DND-41 (cell line): ENCODE results near the gene CCT2.
"Not testable (repeated sequence)": the region's sequence is repeated elsewhere in the genome, so short reads cannot be mapped to it uniquely, and the experiment has no call there.

Experiments
- ATAC-seq: fragments of 200-7000 bp; cut with Tn5 transposase; 3 replicates; pipeline ENCODE4 v1.9.1; 2021; ENCODE audit warnings: low read depth; ENCODE audit not compliant: insufficient read depth
- DNase-seq: peaks from one replicate; pipeline ENCODE4 v3.0.0-alpha.2; 2020
- H2AFZ ChIP-seq: 2 replicates; pipeline ENCODE4 v1.6.0; 2012; ENCODE audit warnings: low read depth, low read length
- H3K27ac ChIP-seq: 2 replicates; pipeline ENCODE4 v1.5.1; 2012; ENCODE audit warnings: low read length, inconsistent platforms
- H3K27me3 ChIP-seq: fragments of 200-600 bp; sonication (generic); 2 replicates; pipeline ENCODE4 v1.6.0; 2012; ENCODE audit warnings: low read length, mild to moderate bottlenecking, inconsistent platforms; ENCODE audit not compliant: insufficient read depth, poor library complexity
- H3K36me3 ChIP-seq: 2 replicates; pipeline ENCODE4 v1.5.1; 2012; ENCODE audit warnings: low read length, inconsistent platforms; ENCODE audit not compliant: insufficient read depth
- H3K4me1 ChIP-seq: 2 replicates; pipeline ENCODE4 v1.5.1; 2012; ENCODE audit warnings: mild to moderate bottlenecking, low read length; ENCODE audit not compliant: insufficient read depth
- H3K4me2 ChIP-seq: 2 replicates; pipeline ENCODE4 v1.6.0; 2012; ENCODE audit warnings: mild to moderate bottlenecking, moderate library complexity, low read length, inconsistent platforms; ENCODE audit not compliant: insufficient read depth
- H3K4me3 ChIP-seq, 2 experiments: fragments of 200-600 bp in 1 of 2; shearing (Covaris generic) in 1 of 2; 2 replicates each; pipeline ENCODE4 v1.5.1; 2012 to 2016; ENCODE audit warnings: inconsistent platforms in 2 of 2, low read length in 2 of 2, mild to moderate bottlenecking in 2 of 2, low read depth in 1 of 2, moderate library complexity in 1 of 2
- H3K79me2 ChIP-seq: 2 replicates; pipeline ENCODE4 v1.6.0; 2012; ENCODE audit warnings: low read length, inconsistent platforms; ENCODE audit not compliant: insufficient read depth
- H3K9ac ChIP-seq: 2 replicates; pipeline ENCODE4 v1.6.0; 2012; ENCODE audit warnings: low read depth, mild to moderate bottlenecking, inconsistent platforms, low read length, moderate library complexity
- H3K9me3 ChIP-seq: 2 replicates; pipeline ENCODE4 v1.5.1; 2012; ENCODE audit warnings: low read length, moderate library complexity, mild to moderate bottlenecking, inconsistent platforms; ENCODE audit not compliant: insufficient read depth, severe bottlenecking
- H4K20me1 ChIP-seq: 2 replicates; pipeline ENCODE4 v1.6.0; 2012; ENCODE audit warnings: low read length; ENCODE audit not compliant: insufficient read depth
- CTCF ChIP-seq: IDR thresholded peaks from 2 replicates; pipeline ENCODE4 v1.5.1; 2012; ENCODE audit warnings: borderline replicate concordance, low read length, moderate library complexity, mild to moderate bottlenecking; ENCODE audit not compliant: poor library complexity, severe bottlenecking; ENCODE audit errors: extremely low read depth
- EZH2 ChIP-seq: IDR thresholded peaks from 3 replicates; pipeline ENCODE4 v1.6.1; 2012; ENCODE audit warnings: borderline replicate concordance, low read depth, mild to moderate bottlenecking, moderate library complexity, low read length, inconsistent platforms; ENCODE audit not compliant: severe bottlenecking

The CCT2 gene

GRCh38 chr12:69602954-69603353 is 17.7 kb downstream of the CCT2 start:
- no peak overlapping the region for H3K4me2 ChIP-seq
- TF ChIP-seq EZH2 (no peak), CTCF (no peak)
- H3K27ac ChIP-seq, result no peak overlapping the region
- peaks cover 54% of the 10 kb centered on the region for H3K36me3 ChIP-seq
- DNase-seq, result no peak
- no peak overlapping the region for H3K9ac ChIP-seq
- H3K4me1 ChIP-seq, result no peaks in the 10 kb centered on the region
- no peaks in the 10 kb centered on the region for H3K27me3 ChIP-seq
- H3K9me3 ChIP-seq, result no peaks in the 10 kb centered on the region
- H2AFZ ChIP-seq, result no peak overlapping the region
- H3K4me3 ChIP-seq, result no peak overlapping the region
- peaks cover 9% of the 10 kb centered on the region; the same call in 1 of the 2 replicates for H4K20me1 ChIP-seq
- ATAC-seq, result peak; percentile 61
- no peaks in the 10 kb centered on the region for H3K79me2 ChIP-seq

GRCh38 chr12:69603556-69603955 is 18.3 kb downstream of the CCT2 start:
- DNase-seq, H3K79me2 ChIP-seq, H3K4me1 ChIP-seq, ATAC-seq, H3K9ac ChIP-seq, H3K4me2 ChIP-seq, H3K4me3 ChIP-seq, H3K9me3 ChIP-seq, H2AFZ ChIP-seq, H4K20me1 ChIP-seq, H3K27ac ChIP-seq, H3K27me3 ChIP-seq: not testable (repeated sequence)
- H3K36me3 ChIP-seq, result peaks cover 48% of the 10 kb centered on the region

DNA sequence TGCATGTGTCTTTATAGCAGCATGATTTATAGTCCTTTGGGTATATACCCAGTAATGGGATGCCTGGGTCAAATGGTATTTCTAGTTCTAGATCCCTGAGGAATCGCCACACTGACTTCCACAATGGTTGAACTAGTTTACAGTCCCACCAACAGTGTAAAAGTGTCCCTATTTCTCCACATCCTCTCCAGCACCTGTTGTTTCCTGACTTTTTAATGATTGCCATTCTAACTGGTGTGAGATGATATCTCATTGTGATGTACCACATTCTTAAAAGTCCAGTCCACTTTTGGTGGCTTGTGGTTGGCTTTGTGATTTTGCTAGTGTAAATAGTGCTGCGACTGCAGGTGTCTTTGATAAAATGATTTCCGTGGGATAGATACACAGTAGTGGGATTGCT is 19.0 kb downstream of the CCT2 start:
- H3K4me3 ChIP-seq, H3K4me2 ChIP-seq, H2AFZ ChIP-seq, H3K79me2 ChIP-seq, DNase-seq, H3K4me1 ChIP-seq, ATAC-seq, H4K20me1 ChIP-seq, H3K27me3 ChIP-seq, H3K27ac ChIP-seq, H3K9me3 ChIP-seq, H3K9ac ChIP-seq: not testable (repeated sequence)
- peaks cover 42% of the 10 kb centered on the region for H3K36me3 ChIP-seq

DNA sequence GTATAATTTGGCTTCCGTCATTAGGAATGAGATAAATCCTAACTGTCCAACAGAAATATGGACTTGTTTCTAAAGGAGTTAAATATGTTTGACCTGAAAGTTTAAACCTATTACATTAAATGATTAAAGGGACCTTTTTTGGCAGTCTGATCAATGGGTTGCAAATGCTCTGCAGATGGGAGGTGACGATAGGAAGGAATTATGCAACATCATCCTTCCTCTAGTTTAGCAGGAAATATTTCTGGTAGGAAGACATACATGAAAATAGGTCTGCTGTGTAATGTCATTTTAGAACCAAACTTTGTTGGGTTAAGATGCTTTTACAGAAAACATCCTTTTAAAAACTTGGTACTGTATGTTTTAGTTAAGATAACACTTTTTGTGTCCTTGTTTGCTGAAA is 22.9 kb downstream of the CCT2 start:
- no peak overlapping the region for H3K27ac ChIP-seq
- ATAC-seq (no peak), DNase-seq (no peak)
- TF ChIP-seq CTCF (no peak), EZH2 (no peak)
- H3K4me1 ChIP-seq, result no peaks in the 10 kb centered on the region
- no peak overlapping the region for H2AFZ ChIP-seq
- no peak overlapping the region for H3K4me2 ChIP-seq
- peaks cover 3% of the 10 kb centered on the region for H3K27me3 ChIP-seq
- H4K20me1 ChIP-seq, result no peaks in the 10 kb centered on the region; the same call in 1 of the 2 replicates
- H3K9me3 ChIP-seq, result no peaks in the 10 kb centered on the region
- peaks cover 4% of the 10 kb centered on the region; the same call in 1 of the 2 replicates for H3K36me3 ChIP-seq
- H3K79me2 ChIP-seq, result no peaks in the 10 kb centered on the region
- no peak overlapping the region for H3K9ac ChIP-seq
- H3K4me3 ChIP-seq, result no peak overlapping the region

DNA sequence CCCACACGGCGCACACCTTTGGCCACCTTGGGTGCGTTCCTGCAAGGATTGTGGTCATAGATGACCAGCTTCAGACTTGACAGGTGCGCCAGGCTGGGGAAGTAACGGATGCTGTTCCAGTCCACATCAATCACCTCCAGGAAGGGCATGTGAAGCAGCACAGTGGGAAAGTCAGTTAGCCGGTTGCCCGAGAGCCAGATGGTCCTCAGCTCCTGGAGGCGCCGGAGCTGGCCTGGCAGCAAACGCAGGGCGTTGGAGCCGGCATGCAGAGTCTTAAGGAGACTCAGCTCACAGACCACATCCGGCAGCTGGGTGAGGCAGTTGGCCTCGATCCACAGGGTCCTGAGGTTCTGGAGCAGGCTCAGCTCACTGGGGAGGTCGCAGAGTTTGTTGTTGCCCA is 24.9 kb downstream of the CCT2 start:
- H3K27me3 ChIP-seq, result peaks cover 3% of the 10 kb centered on the region
- no peaks in the 10 kb centered on the region for H3K79me2 ChIP-seq
- TF ChIP-seq CTCF, result no peak
- no peak for TF ChIP-seq EZH2
- no peaks in the 10 kb centered on the region for H3K9me3 ChIP-seq
- H3K4me1 ChIP-seq, result no peaks in the 10 kb centered on the region
- H3K4me3 ChIP-seq, result no peak overlapping the region
- no peak for DNase-seq
- ATAC-seq, result no peak
- H3K36me3 ChIP-seq, result no peaks in the 10 kb centered on the region
- no peak overlapping the region for H3K9ac ChIP-seq
- H4K20me1 ChIP-seq, result no peaks in the 10 kb centered on the region
- H3K27ac ChIP-seq, result no peak overlapping the region
- no peak overlapping the region for H2AFZ ChIP-seq
- H3K4me2 ChIP-seq, result no peak overlapping the region
